PC-9 (cell line): ENCODE data around the gene PEAK1.

Experiments used
- CTCF ChIP-seq: fragments of 200-600 bp; sonication (generic); conservative IDR thresholded peaks from 2 replicates; pipeline ENCODE4 v1.6.1; 2017; ENCODE audit warnings: mixed run types, antibody characterized with exemption, mild to moderate bottlenecking, moderate library complexity
- EZH2 ChIP-seq: fragments of 200-600 bp; sonication (generic); IDR thresholded peaks from 2 replicates; pipeline ENCODE4 v1.8.0; 2017; ENCODE audit warnings: antibody characterized with exemption, low read depth

GRCh38 chr15:77111789-77112188 lies 308.1 kb downstream of the PEAK1 start:
- TF ChIP-seq CTCF: no peak
- TF ChIP-seq EZH2: no peak
